RCC 7860 (cell line): ENCODE measurements around the gene KCNK15.
"Not testable (repeated sequence)": the region's sequence is repeated elsewhere in the genome, so short reads cannot be mapped to it uniquely, and the experiment has no call there.

Source experiments
- DNase-seq: peaks from one replicate; pipeline ENCODE4 v3.0.0-alpha.2; 2015; ENCODE audit warnings: low spot score
- FAIRE-seq: peaks from 2 replicates; lab custom pipeline; 2012; peaks lifted over from hg19 to GRCh38; lab: Jason Lieb, UNC

KCNK15 gene

GRCh38 chr20:44745598-44746366, at the start of gene KCNK15:
TSS of gene KCNK15 (plus strand) at chr20:44745865. CDS start at chr20:44745911, 46 bp downstream.
- FAIRE-seq (no peak), DNase-seq (no peak)

GRCh38 chr20:44696315-44696714, 49.4 kb upstream of the KCNK15 start:
- DNase-seq (no peak), FAIRE-seq (no peak)

GRCh38 chr20:44697041-44697440, 48.6 kb upstream of the KCNK15 start:
- DNase-seq, FAIRE-seq: not testable (repeated sequence)

GRCh38 chr20:44698351-44698750, 47.3 kb upstream of the KCNK15 start:
- FAIRE-seq (no peak), DNase-seq (no peak)

GRCh38 chr20:44700306-44700705, 45.4 kb upstream of the KCNK15 start:
- no peak for DNase-seq
- FAIRE-seq, result no peak

- FAIRE-seq, result no peak
Measured at GRCh38 chr20:44701118-44701857, 44.4 kb upstream of the KCNK15 start.

GRCh38 chr20:44701858-44702256, 43.8 kb upstream of the KCNK15 start:
- no peak for FAIRE-seq

More at GRCh38 chr20:44701118-44701857, 44.4 kb upstream of the KCNK15 start:
- no peak for DNase-seq

GRCh38 chr20:44702776-44703175, 42.9 kb upstream of the KCNK15 start:
- DNase-seq (peak; percentile 67), FAIRE-seq (peak; percentile 82)

More at GRCh38 chr20:44701858-44702256, 43.8 kb upstream of the KCNK15 start:
- DNase-seq, result no peak

- FAIRE-seq, result no peak
- DNase-seq, result no peak
Measured at GRCh38 chr20:44703183-44703925, 42.3 kb upstream of the KCNK15 start.

- no peak for FAIRE-seq
- DNase-seq, result no peak
Measured at GRCh38 chr20:44703956-44704488, 41.6 kb upstream of the KCNK15 start.

- peak; percentile 61 for DNase-seq
- FAIRE-seq, result peak; percentile 29
Measured at GRCh38 chr20:44704551-44704971, 41.1 kb upstream of the KCNK15 start.

GRCh38 chr20:44705364-44706094, 40.1 kb upstream of the KCNK15 start:
- FAIRE-seq (no peak), DNase-seq (no peak)

- no peak for FAIRE-seq
- no peak for DNase-seq
Measured at GRCh38 chr20:44706301-44707017, 39.2 kb upstream of the KCNK15 start.

- FAIRE-seq (no peak), DNase-seq (no peak)
Measured at GRCh38 chr20:44707018-44707579, 38.6 kb upstream of the KCNK15 start.

GRCh38 chr20:44709380-44709779, 36.3 kb upstream of the KCNK15 start:
- DNase-seq (no peak), FAIRE-seq (no peak)

- DNase-seq, result no peak
- no peak for FAIRE-seq
Measured at GRCh38 chr20:44709797-44710196, 35.9 kb upstream of the KCNK15 start.

GRCh38 chr20:44711237-44711636, 34.4 kb upstream of the KCNK15 start:
- FAIRE-seq, result no peak
- no peak for DNase-seq

GRCh38 chr20:44714102-44714700, 31.5 kb upstream of the KCNK15 start:
- no peak for FAIRE-seq
- DNase-seq, result no peak
